ENCODE data around the gene CHFR.

DNA sequence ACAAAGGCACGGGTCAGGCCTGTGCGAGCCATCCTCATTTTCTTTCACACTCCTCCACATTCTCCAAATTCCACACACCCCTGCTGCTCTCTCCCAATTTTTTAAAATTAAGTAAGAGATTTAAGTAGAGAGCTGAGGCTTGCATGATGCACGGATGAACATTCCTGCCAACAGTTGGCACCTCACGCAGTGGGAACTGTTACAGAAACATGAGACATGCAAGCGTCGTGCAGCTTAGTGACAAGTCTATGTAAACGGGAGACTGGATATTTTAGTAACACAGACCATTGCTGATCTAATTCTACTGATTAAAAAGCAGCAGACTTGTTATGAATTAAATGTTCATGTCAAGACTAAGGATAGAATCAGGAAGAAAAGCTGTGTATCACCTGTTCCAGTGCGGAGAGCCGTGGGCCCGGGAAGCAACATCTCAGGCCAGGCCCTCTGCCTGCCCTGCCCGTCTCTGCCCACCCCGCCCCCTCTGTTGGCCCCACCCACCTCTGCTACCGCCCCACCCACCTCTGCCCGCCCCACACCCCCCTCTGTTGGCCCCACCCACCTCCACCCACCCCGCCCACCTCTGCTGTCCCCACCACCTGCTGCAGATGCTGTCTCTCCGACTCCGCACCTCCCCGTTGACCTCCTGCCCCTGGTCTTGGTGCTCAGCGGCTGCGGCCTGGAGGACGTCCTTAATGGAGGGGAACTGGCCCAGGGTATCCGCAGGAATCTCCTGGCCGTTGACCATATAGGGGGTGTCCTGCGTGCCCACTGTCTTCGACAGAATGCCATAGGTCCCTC lies 79.9 kb downstream of the CHFR start:
- TF ChIP-seq, protein P1, sequence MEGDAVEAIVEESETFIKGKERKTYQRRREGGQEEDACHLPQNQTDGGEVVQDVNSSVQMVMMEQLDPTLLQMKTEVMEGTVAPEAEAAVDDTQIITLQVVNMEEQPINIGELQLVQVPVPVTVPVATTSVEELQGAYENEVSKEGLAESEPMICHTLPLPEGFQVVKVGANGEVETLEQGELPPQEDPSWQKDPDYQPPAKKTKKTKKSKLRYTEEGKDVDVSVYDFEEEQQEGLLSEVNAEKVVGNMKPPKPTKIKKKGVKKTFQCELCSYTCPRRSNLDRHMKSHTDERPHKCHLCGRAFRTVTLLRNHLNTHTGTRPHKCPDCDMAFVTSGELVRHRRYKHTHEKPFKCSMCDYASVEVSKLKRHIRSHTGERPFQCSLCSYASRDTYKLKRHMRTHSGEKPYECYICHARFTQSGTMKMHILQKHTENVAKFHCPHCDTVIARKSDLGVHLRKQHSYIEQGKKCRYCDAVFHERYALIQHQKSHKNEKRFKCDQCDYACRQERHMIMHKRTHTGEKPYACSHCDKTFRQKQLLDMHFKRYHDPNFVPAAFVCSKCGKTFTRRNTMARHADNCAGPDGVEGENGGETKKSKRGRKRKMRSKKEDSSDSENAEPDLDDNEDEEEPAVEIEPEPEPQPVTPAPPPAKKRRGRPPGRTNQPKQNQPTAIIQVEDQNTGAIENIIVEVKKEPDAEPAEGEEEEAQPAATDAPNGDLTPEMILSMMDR (conservative IDR thresholded peaks at IDR 0.05; ENCODE audit: low read length): no peak
- TF ChIP-seq EZH2phosphoT487 (IDR thresholded peaks at IDR 0.05; ENCODE audit: borderline replicate concordance, low read depth, low read length): no peak
